GM12873 (cell line): ENCODE measurements around the gene ITPR2.

Experiments used
- TF ChIP-seq, protein P1 (sequence below): IDR thresholded peaks from 2 replicates; pipeline ENCODE4 v1.5.1; 2012; ENCODE audit warnings: low read depth, mild to moderate bottlenecking, moderate library complexity, low read length, control low read depth; ENCODE audit not compliant: insufficient read depth; ENCODE audit errors: missing control alignments

ITPR2 gene

DNA sequence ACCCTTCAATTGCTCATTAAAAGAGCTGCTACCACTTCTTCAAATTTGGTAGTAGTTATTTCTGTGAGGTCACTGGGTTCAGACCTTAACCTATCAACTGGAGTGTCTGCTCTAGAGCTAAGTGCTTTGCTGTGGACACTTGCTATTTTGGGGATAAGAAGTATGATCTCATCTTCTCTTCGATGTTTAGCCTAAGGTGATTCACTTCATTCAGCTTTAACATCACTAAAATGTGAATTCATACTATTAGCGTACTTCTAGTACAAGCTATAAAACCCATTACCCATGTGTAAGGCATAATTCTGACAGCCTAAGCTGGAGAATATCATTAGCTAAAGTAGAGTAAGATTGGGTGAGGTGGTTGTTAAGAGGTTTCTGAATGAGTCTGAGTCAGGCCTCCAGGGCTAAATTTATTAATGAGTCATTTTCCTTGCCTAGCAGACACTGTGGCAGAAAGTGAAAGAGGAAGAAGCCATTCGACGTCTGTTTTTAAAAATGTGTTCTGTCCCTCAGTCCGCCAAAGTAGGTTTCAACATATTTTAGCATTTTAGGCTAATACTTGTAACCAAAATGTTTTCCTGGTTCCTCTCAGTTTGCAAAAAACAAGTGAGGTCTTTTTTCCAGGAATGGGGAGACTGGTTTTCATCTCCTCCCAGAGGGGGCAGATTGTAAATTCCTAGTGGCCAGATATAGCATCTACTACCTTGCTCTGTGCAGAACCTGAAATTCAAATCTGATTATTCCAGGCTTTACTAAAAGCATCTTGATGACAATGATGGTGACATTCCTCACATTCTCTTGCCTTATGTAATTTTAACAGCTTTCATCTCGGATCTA, 534.0 kb downstream of the ITPR2 start:
- TF ChIP-seq, protein P1, sequence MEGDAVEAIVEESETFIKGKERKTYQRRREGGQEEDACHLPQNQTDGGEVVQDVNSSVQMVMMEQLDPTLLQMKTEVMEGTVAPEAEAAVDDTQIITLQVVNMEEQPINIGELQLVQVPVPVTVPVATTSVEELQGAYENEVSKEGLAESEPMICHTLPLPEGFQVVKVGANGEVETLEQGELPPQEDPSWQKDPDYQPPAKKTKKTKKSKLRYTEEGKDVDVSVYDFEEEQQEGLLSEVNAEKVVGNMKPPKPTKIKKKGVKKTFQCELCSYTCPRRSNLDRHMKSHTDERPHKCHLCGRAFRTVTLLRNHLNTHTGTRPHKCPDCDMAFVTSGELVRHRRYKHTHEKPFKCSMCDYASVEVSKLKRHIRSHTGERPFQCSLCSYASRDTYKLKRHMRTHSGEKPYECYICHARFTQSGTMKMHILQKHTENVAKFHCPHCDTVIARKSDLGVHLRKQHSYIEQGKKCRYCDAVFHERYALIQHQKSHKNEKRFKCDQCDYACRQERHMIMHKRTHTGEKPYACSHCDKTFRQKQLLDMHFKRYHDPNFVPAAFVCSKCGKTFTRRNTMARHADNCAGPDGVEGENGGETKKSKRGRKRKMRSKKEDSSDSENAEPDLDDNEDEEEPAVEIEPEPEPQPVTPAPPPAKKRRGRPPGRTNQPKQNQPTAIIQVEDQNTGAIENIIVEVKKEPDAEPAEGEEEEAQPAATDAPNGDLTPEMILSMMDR = no peak

DNA sequence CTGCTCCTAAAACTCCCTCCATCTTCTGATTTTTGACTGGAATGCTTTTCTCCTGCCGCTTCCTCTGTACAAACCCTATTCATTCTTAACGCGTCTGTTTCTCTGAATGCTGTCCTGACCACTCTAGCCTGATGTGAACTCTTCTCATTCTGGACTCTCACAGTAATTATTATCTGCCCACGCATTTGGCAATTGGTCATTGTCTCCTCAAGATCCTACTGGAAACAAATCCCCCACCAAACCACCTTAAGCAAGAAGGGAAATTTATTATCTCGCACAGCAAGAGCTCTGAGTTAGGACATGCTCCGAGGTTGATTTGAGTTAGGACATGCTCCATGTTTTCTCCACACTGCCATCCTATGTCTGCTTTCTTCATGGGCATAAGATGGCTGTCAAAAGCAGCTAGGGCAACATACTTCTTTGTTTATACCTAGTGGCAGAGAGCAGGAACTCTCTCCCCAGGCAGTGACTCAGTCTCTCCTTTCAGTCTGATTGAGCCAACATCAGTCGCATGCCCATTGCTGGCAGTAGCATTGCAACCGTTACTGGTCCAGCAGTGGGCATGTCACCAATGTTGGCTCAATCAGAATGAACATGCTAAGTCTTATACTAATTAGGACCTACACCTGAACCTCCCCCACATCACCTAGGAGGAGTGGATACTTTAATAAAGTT, 535.5 kb downstream of the ITPR2 start:
- TF ChIP-seq, protein P1 = no peak

- TF ChIP-seq, protein P1 = no peak
These were observed 538.0 kb downstream of the ITPR2 start for GRCh38 chr12:26295001-26295400.

DNA sequence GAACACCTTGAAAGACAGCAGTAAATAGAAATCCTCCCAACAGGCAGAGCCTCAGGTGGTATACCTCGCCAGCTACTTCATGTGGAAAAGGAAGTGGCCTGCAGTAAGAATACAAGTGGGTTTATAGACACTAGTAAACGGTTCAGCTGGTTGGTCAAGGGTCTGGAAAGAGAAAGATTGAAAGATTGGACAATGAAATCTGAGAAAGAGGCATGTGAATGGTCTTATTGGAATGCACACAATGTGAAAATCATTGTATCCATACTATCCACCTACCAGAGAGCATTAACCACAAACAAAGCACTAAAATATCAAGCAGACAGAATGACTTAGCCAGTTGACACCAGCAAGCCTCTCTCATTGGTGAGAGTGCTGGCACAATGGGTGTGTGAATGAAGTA, 539.4 kb downstream of the ITPR2 start:
- TF ChIP-seq, protein P1 = no peak

GRCh38 chr12:26292596-26292995, 540.4 kb downstream of the ITPR2 start:
- TF ChIP-seq, protein P1 = no peak

DNA sequence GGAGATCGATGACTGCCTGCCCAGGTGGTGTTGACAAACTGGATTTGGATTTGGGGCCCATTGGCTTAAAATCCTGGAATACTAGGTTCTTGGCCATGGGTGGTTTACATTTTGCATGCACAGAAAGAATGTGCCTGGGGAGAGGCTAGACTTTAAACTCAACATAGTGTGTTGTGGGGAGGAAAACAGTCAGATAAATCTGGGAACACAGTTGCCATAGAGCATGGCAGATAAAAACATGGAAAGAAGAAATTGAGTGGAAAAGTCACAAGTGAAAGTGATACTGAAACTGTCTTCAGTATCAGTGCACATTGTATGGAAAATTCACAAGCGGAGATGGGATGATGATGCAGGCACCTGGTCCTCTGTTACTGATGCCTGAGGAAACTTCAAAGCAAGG, 542.4 kb downstream of the ITPR2 start:
- TF ChIP-seq, protein P1 = no peak

- TF ChIP-seq, protein P1 = no peak
These were observed 545.2 kb downstream of the ITPR2 start for GRCh38 chr12:26287671-26288381.
